CD14-positive monocyte (primary cell): Measurements from ENCODE around the gene SLC6A6. TPM values are rescaled to one million over a fixed set of nuclear protein-coding genes. Genes with fewer than 3 reads are reported as not detected.
A peak's percentile ranks its signal among the peaks of the same experiment; 100 is the strongest.

Experiments used
- DNase-seq, 3 donors: peaks; one replicate each; pipeline ENCODE4 v3.0.0-alpha.2; 2011 to 2022
- H2AFZ ChIP-seq: 2 replicates; pipeline ENCODE4 v1.6.0; 2012; ENCODE audit warnings: mild to moderate bottlenecking, low read depth, low read length, inconsistent platforms; ENCODE audit not compliant: insufficient read depth, poor library complexity, severe bottlenecking
- H3K27ac ChIP-seq, 2 donors: 1 replicate in 1 of 2; 2 replicates in 1 of 2; pipeline ENCODE4 v1.5.1; 2012 to 2013; ENCODE audit warnings: low read length in 2 of 2, control low read depth in 1 of 2, inconsistent platforms in 1 of 2, low read depth in 1 of 2, mild to moderate bottlenecking in 1 of 2
- H3K27me3 ChIP-seq, 2 donors: one replicate each; pipeline versions ENCODE4 v1.6.0 to v1.6.1; 2011 to 2013; ENCODE audit warnings: low read length in 2 of 2; ENCODE audit not compliant: control insufficient read depth in 2 of 2, insufficient read depth in 2 of 2
- H3K36me3 ChIP-seq, 2 donors: replicated peaks in 1 of 2; 1 replicate in 1 of 2; 2 replicates in 1 of 2; pipeline versions ENCODE4 v1.5.1 to v1.6.1; 2012 to 2013; ENCODE audit warnings: low read length in 2 of 2, control low read depth in 1 of 2, inconsistent platforms in 1 of 2, mild to moderate bottlenecking in 1 of 2; ENCODE audit not compliant: insufficient read depth in 2 of 2, control insufficient read depth in 1 of 2
- H3K4me1 ChIP-seq, 2 donors: 1 replicate in 1 of 2; 2 replicates in 1 of 2; pipeline versions ENCODE4 v1.5.1 to v1.6.1; 2012 to 2013; ENCODE audit warnings: low read length in 2 of 2, control low read depth in 1 of 2, inconsistent platforms in 1 of 2, mild to moderate bottlenecking in 1 of 2, moderate library complexity in 1 of 2; ENCODE audit not compliant: insufficient read depth in 2 of 2, control insufficient read depth in 1 of 2
- H3K4me2 ChIP-seq: replicated peaks from 2 replicates; pipeline ENCODE3; 2012; ENCODE audit warnings: low read length, moderate library complexity, mild to moderate bottlenecking; ENCODE audit not compliant: poor library complexity, severe bottlenecking; ENCODE audit errors: extremely low read depth
- H3K4me3 ChIP-seq, 3 experiments: fragments of 200-600 bp in 1 of 3; sonication (generic) in 1 of 3; replicated peaks in 1 of 3; 1 replicate in 2 of 3; 2 replicates in 1 of 3; pipeline ENCODE4 v1.5.1; 2011 to 2013; ENCODE audit warnings: low read length in 3 of 3, mild to moderate bottlenecking in 3 of 3, control low read depth in 2 of 3, low read depth in 2 of 3, inconsistent platforms in 1 of 3, moderate library complexity in 1 of 3
- H3K79me2 ChIP-seq: 2 replicates; pipeline ENCODE4 v1.6.0; 2012; ENCODE audit warnings: mild to moderate bottlenecking, control low read depth, inconsistent platforms, low read length, moderate library complexity; ENCODE audit not compliant: insufficient read depth
- H3K9ac ChIP-seq: 2 replicates; pipeline ENCODE4 v1.6.0; 2017; ENCODE audit warnings: low read length, mild to moderate bottlenecking; ENCODE audit not compliant: insufficient read depth, poor library complexity, severe bottlenecking
- H3K9me3 ChIP-seq, 2 donors: replicated peaks in 1 of 2; 1 replicate in 1 of 2; 2 replicates in 1 of 2; pipeline versions ENCODE4 v1.5.1 to v1.6.1; 2012 to 2013; ENCODE audit warnings: low read length in 2 of 2, control low read depth in 1 of 2; ENCODE audit not compliant: control insufficient read depth in 1 of 2, insufficient read depth in 1 of 2
- H4K20me1 ChIP-seq: 2 replicates; pipeline ENCODE4 v1.6.0; 2012; ENCODE audit warnings: mild to moderate bottlenecking, low read length, control low read depth, moderate library complexity; ENCODE audit not compliant: insufficient read depth
- H3K27ac Mint-ChIP-seq, 7 donors: one replicate each; pipeline ENCODE4 v1.8.0; 2020; ENCODE audit warnings: mild to moderate bottlenecking in 7 of 7, mixed read lengths in 7 of 7, moderate library complexity in 6 of 7, inconsistent platforms in 2 of 7
- H3K27me3 Mint-ChIP-seq, 3 donors: one replicate each; pipeline ENCODE4 v1.8.0; 2021 to 2022; ENCODE audit warnings: low read depth in 3 of 3, mild to moderate bottlenecking in 3 of 3, mixed read lengths in 3 of 3, moderate library complexity in 3 of 3, inconsistent platforms in 1 of 3
- H3K36me3 Mint-ChIP-seq, 2 donors: one replicate each; pipeline ENCODE4 v1.8.0; 2020; ENCODE audit warnings: mixed read lengths in 2 of 2, inconsistent platforms in 1 of 2, mild to moderate bottlenecking in 1 of 2
- H3K4me1 Mint-ChIP-seq: one replicate; pipeline ENCODE4 v1.8.0; 2020; ENCODE audit warnings: mild to moderate bottlenecking, mixed read lengths
- H3K4me3 Mint-ChIP-seq, 2 donors: one replicate each; pipeline ENCODE4 v1.8.0; 2020; ENCODE audit warnings: mild to moderate bottlenecking in 2 of 2, mixed read lengths in 2 of 2, moderate library complexity in 1 of 2
- H3K9me3 Mint-ChIP-seq, 7 donors: one replicate each; pipeline ENCODE4 v1.8.0; 2020 to 2022; ENCODE audit warnings: mixed read lengths in 7 of 7, mild to moderate bottlenecking in 6 of 7, moderate library complexity in 6 of 7, inconsistent platforms in 2 of 7
- CTCF ChIP-seq: fragments of 200-600 bp; IDR thresholded peaks from one replicate; pipeline ENCODE4 v1.8.0; 2022; ENCODE audit warnings: antibody characterized with exemption, mild to moderate bottlenecking
- WGBS: methylation state at CpG from one replicate; pipeline ENCODE4 v1.1.5; 2013; ENCODE audit warnings: missing lambda C conversion rate; ENCODE audit not compliant: insufficient coverage; 5-methylcytosine and 5-hydroxymethylcytosine counted together
- intact Hi-C, 2 donors: fragments of 100-400 bp; cut with micrococcal nuclease; formaldehyde crosslinking; loops; one replicate each; pipeline versions ENCODE4 v1.15.0 to v1.15.1; 2023
- polyA plus RNA-seq, 3 donors: library from polyadenylated mRNA; depleted of rRNA in 1 of 3; unstranded in 2 of 3; stranded (reverse) in 1 of 3; fragments of 300-500 nt in 2 of 3; fragments of >200 nt in 1 of 3; fragmentation: Illumina TruSeq in 2 of 3; gene quantifications; 1 replicate in 2 of 3; 2 replicates in 1 of 3; pipeline ENCODE4 v1.2.3, GENCODE V29; 2012 to 2021

SLC6A6 gene
- polyA plus RNA-seq, 3 donors, result 18.4 to 136 (median 24.5) TPM

- Histone ChIP-seq H3K27ac (peak overlapping the region; percentile 97 to 100), H2AFZ (no peak overlapping the region), H3K79me2 (peaks cover 81% of the 10 kb centered on the region), H3K27me3 (no peaks in the 10 kb centered on the region), H3K4me1 (peaks cover 99 to 100% of the 10 kb centered on the region in 2 donors), H3K9me3 (no peaks in the 10 kb centered on the region), H3K4me3 (peak overlapping the region in 2 of 3 experiments; percentile 3 to 52), H4K20me1 (peaks cover 13% of the 10 kb centered on the region), H3K4me2 (peak overlapping the region; percentile 66), H3K36me3 (peaks cover 5 to 7% of the 10 kb centered on the region in 2 donors), H3K9ac (peak overlapping the region; percentile 94)
- peak; percentile 98 for DNase-seq
- Mint-ChIP-seq H3K4me3 (peak overlapping the region; percentile 71 to 84), H3K27me3 (peaks cover 0 to 2% (median 0%) of the 10 kb centered on the region in 3 donors), H3K4me1 (peaks cover 98% of the 10 kb centered on the region), H3K27ac (peak overlapping the region; percentile 97 to 100 (median 100)), H3K9me3 (peaks cover 0 to 3% (median 0%) of the 10 kb centered on the region in 7 donors), H3K36me3 (peaks cover 45 to 63% of the 10 kb centered on the region in 2 donors)
- intact Hi-C loops, result no loop called here
- WGBS, result 12% methylated on average over 9 of the region's 14 CpGs
- TF ChIP-seq CTCF, result no peak
These were observed 29.8 kb downstream of the SLC6A6 start for GRCh38 chr3:14431917-14432834.

DNA sequence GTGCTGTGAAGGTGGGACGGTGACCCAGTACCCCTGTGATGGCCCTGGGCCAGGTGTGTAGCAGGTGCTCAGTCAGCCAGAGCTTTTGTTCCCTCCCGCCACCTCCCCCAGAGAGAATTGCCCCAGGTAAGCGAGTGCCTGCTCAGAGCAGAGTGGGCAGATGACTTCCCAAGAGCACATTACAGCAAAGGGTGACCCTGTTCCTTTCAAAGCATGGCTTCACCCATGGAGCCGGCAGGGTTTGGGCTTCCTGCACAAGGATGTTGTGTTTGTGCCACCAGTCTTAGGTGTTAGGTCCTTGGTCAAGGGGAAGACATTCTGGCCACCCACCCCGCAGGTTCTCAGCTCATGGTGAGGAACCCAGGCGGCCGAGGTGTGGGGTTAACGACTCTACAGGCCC lies 30.7 kb downstream of the SLC6A6 start:
- TF ChIP-seq CTCF, result no peak
- H4K20me1 ChIP-seq, result peaks cover 5% of the 10 kb centered on the region
- no peak for DNase-seq
- Mint-ChIP-seq H3K4me1 (peaks cover 94% of the 10 kb centered on the region), H3K36me3 (peaks cover 39 to 57% of the 10 kb centered on the region in 2 donors), H3K27me3 (peaks cover 0 to 2% (median 0%) of the 10 kb centered on the region in 3 donors), H3K4me3 (peak overlapping the region in 1 of 2 donors; percentile 84), H3K9me3 (peaks cover 0 to 3% (median 0%) of the 10 kb centered on the region in 7 donors), H3K27ac (peak overlapping the region; percentile 97 to 100 (median 100))
- H3K4me2 ChIP-seq, result peak overlapping the region; percentile 66
- no peaks in the 10 kb centered on the region for H3K36me3 ChIP-seq
- H3K27me3 ChIP-seq, result no peaks in the 10 kb centered on the region
- peak overlapping the region; percentile 97 to 100 for H3K27ac ChIP-seq
- intact Hi-C loops, result no loop called here
- WGBS, result 85% methylated on average over 6 of the region's 8 CpGs
- peaks cover 81% of the 10 kb centered on the region for H3K79me2 ChIP-seq
- H2AFZ ChIP-seq, result no peak overlapping the region
- no peaks in the 10 kb centered on the region for H3K9me3 ChIP-seq
- peaks cover 94 to 98% of the 10 kb centered on the region in 2 donors for H3K4me1 ChIP-seq
- H3K9ac ChIP-seq, result peak overlapping the region; percentile 94
- H3K4me3 ChIP-seq, result peak overlapping the region in 1 of 3 experiments; percentile 52
